ENCODE data around the gene SRRT.

The SRRT gene

GRCh38 chr7:100829150-100829716 lies 45.7 kb upstream of the SRRT start:
- no peak for TF ChIP-seq CTCF (conservative IDR thresholded peaks at IDR 0.05; ENCODE audit: control insufficient read depth, insufficient read depth, low read depth, low read length)
- no peak for DNase-seq (ENCODE audit: low read depth)
- H3K4me3 ChIP-seq (ENCODE audit: control insufficient read depth, low read depth, low read length): no peak overlapping the region

DNA sequence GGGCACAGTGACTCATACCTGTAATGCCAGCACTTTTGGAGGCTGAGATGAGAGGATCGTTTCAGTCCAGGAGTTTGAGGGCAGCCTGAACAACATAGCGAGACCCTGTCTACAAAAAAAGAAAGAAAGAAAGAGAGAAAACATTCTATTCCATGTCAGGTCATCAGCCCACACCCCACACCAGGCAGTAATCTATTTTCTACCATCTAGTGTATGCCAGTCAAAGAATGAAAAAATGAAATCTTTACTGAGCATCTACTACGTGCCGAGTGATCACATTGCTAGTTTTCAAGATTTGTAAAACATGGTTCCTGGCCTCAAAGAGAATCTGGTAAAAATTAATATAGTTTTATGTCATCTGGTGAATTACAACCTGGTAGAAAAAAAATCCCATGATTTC lies 44.5 kb upstream of the SRRT start:
- TF ChIP-seq CTCF (conservative IDR thresholded peaks at IDR 0.05; ENCODE audit: control insufficient read depth, insufficient read depth, low read depth, low read length): no peak
- no peak for DNase-seq (ENCODE audit: low read depth)
- no peak overlapping the region for H3K4me3 ChIP-seq (ENCODE audit: control insufficient read depth, low read depth, low read length)

DNA sequence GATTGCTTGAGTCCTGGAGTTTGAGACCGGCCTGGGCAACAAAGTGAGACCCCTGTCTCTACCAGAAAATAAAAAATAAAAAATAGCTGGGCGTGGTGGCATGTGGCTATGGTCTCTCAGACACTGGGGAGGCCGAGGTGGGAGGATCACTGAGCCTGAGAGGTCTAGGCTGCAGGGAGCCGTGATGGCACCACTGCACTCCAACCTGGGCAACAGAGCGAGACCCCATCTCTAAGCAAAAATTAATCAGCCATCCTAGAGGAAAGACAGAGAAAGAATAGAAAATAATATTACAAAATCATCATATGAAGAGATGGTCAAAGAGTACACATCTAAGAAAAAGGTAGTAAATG lies 42.6 kb upstream of the SRRT start:
- H3K4me3 ChIP-seq (ENCODE audit: control insufficient read depth, low read depth, low read length): no peak overlapping the region
- DNase-seq (ENCODE audit: low read depth): no peak
- TF ChIP-seq CTCF (conservative IDR thresholded peaks at IDR 0.05; ENCODE audit: control insufficient read depth, insufficient read depth, low read depth, low read length): no peak

DNA sequence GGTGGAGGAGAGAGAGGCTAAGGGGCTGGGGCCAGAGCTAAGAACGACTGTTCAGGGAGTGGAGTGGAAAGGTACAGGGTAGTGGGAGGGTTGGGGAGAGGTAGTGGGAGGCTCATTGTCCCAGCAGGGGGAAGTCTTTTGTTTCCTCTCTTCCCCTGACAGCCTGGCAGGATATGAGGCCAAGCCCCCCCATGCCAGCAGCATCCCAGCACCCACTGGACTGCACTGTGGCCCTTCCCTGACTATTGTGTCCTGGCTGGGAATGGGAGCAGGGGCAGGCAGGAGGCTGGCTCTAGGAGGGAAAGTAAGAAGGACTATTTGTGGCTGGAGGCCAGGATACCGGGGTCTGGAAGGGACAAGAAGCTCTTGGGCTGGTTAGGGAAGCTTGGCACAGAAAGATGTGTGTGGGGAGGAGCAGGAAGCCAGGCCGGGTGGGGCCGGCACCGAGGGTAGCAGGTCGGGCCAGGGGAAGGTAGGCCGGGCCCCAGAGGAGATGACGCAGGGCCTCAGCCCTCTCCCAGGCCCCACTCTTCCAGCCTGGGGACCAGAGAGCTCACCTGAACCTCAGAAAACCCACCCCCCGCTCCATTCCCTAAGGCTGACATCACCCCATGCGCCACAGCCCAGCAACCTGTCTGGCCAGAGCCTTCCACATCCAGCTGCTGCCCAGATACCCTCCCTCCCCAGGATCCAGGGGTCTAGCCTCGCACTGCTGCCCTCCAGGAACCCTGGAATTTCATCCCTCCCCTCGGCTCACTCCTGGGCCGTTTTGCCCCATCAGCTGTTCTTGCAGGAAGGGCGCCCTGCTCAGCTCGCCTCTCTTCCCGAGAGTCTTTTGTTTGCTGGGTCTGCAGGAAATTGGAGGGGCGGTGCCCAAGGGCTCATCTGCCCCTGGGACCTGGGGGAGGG lies 38.7 kb upstream of the SRRT start:
- DNase-seq (ENCODE audit: low read depth): no peak
- TF ChIP-seq CTCF (conservative IDR thresholded peaks at IDR 0.05; ENCODE audit: control insufficient read depth, insufficient read depth, low read depth, low read length): no peak
- H3K4me3 ChIP-seq (ENCODE audit: control insufficient read depth, low read depth, low read length): no peak overlapping the region

DNA sequence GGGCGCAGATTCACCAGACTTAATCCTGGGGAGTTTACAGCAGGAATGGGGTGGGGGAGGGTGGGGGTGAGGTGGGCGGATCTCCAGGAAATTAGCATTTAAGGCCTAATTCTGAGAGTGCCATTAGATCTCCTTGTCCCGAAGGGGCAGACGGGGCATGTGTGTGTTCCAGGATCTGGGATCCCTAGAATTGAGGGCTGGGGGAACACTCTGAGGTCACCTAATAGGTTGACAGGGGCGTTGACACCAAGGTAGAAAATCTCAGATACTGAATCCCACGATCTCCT lies 38.1 kb upstream of the SRRT start:
- no peak for TF ChIP-seq CTCF (conservative IDR thresholded peaks at IDR 0.05; ENCODE audit: control insufficient read depth, insufficient read depth, low read depth, low read length)
- peak overlapping the region; percentile 41 for H3K4me3 ChIP-seq (ENCODE audit: control insufficient read depth, low read depth, low read length)

DNA sequence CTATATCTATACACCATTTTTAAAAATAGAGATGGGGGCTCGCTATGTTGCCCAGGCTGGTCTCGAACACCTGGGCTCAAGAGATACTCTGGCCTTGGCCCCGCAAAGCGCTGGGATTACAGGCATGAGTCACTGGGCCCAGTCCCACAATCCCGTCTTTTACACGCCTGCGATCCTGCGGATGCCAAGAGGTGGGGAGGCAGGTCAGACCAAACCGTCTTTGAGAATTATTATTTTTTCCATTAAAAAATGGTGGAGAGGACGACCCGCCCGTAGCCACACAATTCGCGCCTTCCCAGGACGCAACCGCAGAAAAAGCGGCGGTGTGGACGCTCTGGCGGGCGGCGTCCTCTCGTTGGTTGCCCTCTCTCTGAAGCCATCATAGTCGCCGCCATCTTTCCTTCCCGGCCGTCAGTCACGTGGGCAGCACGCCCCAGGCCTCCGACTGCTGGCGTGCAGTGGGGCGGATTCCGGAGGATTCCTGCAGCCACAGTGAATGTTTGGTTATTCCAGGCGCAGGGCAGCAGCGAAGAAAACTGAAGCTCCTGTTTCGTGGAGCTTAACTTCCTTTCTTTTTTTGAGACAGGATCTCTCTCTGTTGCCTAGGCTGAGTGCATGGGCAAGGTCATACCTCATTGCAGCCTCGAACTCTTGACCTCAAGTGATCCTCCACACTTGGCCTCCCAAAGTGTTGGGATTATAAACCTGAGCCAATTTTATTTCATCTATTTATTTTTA lies 37.6 kb upstream of the SRRT start:
- DNase-seq (ENCODE audit: low read depth): peak; percentile 88
- TF ChIP-seq CTCF (conservative IDR thresholded peaks at IDR 0.05; ENCODE audit: control insufficient read depth, insufficient read depth, low read depth, low read length): no peak
- H3K4me3 ChIP-seq (ENCODE audit: control insufficient read depth, low read depth, low read length): peak overlapping the region; percentile 41

More for the DNA sequence above, 38.1 kb upstream of the SRRT start:
- no peak for DNase-seq (ENCODE audit: low read depth)
